GM06990 (cell line): ENCODE results near the gene SERPINA5.

ENCODE experiments used
- DNase-seq: peaks from one replicate; pipeline ENCODE4 v3.0.0-alpha.2; 2011; ENCODE audit not compliant: insufficient read length; ENCODE audit errors: extremely low read depth
- H3K27me3 ChIP-seq: replicated peaks from 2 replicates; pipeline ENCODE4 v1.6.0; 2011; ENCODE audit warnings: low read length; ENCODE audit not compliant: control insufficient read depth, insufficient read depth
- H3K36me3 ChIP-seq: 2 replicates; pipeline ENCODE4 v1.5.1; 2011; ENCODE audit warnings: low read length; ENCODE audit not compliant: control insufficient read depth, insufficient read depth
- H3K4me3 ChIP-seq: replicated peaks from 2 replicates; pipeline ENCODE4 v1.5.1; 2011; ENCODE audit warnings: low read depth, mild to moderate bottlenecking, control low read depth, low read length
- TF ChIP-seq, protein P1 (sequence below): IDR thresholded peaks from 2 replicates; pipeline ENCODE4 v1.5.1; 2011; ENCODE audit warnings: low read length, control low read depth, mild to moderate bottlenecking, inconsistent platforms; ENCODE audit not compliant: insufficient read depth, poor library complexity, severe bottlenecking

Gene SERPINA5

DNA sequence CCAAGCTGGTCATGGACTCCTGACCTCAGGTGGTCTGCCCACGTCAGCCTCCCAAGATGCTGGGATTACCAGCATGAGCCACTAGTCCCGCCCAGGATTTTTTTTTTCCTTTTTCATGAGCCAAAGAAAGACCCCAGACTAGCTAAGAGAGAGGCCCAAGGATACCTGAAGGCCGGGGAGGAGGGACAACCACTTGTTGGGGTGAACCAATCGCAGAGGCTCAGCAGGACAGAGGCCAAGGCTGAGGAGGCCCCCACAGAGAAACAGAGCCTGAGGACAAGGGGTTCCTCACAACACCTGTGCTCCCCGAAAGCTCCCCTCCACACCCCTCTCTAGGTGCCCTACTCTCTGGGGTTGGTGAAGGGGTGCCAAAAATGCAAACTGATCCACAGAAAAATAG is 30.0 kb downstream of the SERPINA5 start:
- Histone ChIP-seq H3K27me3 (no peaks in the 10 kb centered on the region; the same call in 1 of the 2 replicates), H3K36me3 (no peaks in the 10 kb centered on the region), H3K4me3 (no peak overlapping the region)
- TF ChIP-seq, protein P1, sequence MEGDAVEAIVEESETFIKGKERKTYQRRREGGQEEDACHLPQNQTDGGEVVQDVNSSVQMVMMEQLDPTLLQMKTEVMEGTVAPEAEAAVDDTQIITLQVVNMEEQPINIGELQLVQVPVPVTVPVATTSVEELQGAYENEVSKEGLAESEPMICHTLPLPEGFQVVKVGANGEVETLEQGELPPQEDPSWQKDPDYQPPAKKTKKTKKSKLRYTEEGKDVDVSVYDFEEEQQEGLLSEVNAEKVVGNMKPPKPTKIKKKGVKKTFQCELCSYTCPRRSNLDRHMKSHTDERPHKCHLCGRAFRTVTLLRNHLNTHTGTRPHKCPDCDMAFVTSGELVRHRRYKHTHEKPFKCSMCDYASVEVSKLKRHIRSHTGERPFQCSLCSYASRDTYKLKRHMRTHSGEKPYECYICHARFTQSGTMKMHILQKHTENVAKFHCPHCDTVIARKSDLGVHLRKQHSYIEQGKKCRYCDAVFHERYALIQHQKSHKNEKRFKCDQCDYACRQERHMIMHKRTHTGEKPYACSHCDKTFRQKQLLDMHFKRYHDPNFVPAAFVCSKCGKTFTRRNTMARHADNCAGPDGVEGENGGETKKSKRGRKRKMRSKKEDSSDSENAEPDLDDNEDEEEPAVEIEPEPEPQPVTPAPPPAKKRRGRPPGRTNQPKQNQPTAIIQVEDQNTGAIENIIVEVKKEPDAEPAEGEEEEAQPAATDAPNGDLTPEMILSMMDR, result no peak
- no peak for DNase-seq

DNA sequence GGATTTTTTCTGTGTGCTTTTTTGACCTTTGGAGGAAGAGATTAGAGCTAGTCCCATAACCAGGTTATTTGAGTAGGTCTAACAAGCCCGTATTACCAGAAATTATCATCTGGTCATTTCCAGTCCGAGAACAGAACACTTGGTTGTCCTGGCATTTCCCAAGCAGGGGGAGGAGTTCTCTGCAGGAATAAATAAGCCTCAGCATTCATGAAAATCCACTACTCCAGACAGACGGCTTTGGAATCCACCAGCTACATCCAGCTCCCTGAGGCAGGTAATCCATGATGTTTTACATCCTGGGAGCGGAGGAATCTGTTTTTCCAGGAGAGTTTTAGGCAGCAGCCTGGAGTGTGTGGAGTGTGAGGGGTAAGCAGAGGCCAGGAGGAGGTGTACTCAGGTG is 30.9 kb downstream of the SERPINA5 start, which contains the start of gene SERPINA3:
Gene SERPINA3 (plus strand): TSS at position 218 of the 400 bp plus-strand sequence. CDS start 2,051 bp downstream, outside the sequence.
- H3K27me3 ChIP-seq, result no peaks in the 10 kb centered on the region; the same call in 1 of the 2 replicates
- TF ChIP-seq, protein P1, result no peak
- no peak for DNase-seq
- H3K4me3 ChIP-seq, result no peak within 1 kb of the TSS
- H3K36me3 ChIP-seq, result no peaks in the 10 kb centered on the region

DNA sequence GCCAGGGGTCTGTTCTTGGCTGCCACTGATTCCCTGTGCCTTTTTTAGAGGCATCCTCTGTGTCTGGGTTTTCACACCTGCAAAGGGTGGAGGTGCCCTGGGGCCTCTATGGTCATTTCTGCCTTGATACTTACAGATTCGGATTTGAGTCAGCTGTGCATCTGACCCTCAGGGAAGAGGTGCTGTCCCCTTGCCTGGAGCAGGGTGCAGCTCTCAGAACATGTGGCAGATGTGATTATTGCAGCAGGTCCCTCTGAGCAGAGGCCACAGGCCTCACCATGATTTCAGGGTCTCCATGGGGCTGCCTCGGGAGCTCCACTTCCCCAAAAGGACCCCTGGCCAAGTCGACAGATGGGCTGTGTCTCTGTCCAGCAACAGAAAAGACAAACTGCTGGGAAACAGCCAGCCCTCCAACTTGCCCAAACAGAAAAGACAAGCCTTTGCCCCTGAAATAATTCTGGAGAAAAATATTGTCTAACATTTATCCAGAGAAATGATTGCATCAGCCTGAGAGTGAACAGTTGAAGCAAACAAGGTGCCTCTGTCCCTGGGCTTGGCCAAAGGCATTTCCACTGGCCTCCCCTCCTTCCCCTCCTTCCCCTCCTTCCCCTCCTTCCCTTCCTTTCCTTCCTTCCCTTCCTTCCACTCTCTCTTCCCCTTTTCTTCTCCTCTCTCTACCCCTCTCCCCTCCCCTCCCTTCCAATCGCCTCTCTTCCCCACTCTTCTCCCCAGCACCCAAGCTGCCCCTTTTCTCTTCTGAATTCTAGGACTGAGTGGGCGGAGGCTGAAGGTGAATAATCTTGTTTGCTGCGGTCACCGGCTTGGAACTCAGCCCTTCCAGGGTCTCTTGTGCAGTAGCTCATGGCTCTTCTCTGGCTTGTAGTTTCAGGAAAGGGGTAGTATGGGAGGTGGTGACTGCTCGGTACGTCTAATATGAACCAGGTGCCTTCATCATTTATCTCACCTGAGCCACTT is 31.6 kb downstream of the SERPINA5 start:
- no peaks in the 10 kb centered on the region; the same call in 1 of the 2 replicates for H3K27me3 ChIP-seq
- TF ChIP-seq, protein P1, result no peak
- no peaks in the 10 kb centered on the region for H3K36me3 ChIP-seq
- H3K4me3 ChIP-seq, result no peak overlapping the region
- no peak for DNase-seq

DNA sequence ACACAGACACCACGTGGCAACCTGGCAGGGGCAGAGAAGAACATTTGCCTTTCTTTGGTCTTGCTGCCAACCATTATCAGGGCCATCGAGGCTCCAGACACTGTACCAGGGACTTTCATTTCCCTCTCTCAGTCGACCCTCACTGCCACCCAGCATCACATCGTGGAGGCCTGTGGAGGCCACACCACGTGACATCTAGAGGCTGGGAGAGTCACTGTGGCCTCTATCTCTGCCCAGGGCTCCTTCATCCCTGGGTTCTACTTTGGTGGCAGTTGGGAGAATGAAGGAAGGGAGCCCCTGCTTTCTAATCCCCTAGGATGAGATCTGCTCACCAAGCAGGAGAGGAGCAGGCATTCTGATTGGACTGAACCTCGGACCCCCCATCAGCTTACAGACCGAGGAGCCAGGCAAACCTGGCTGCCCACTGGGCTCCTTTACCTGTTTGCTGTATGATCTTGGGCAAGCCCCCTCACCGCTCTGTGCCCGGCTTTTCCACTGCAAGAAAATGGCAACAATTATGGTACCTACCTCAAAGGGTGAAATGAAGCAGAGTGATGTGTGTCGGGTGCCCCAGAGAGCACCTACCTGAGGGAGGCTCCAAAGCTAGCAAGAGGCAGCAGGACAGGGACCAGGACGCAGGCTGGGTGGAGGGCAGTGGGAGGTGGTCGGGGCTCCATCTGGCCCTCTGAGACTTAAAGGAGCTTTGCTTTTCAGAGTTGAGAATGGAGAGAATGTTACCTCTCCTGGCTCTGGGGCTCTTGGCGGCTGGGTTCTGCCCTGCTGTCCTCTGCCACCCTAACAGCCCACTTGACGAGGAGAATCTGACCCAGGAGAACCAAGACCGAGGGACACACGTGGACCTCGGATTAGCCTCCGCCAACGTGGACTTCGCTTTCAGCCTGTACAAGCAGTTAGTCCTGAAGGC is 32.8 kb downstream of the SERPINA5 start:
- no peak for DNase-seq
- no peaks in the 10 kb centered on the region for H3K36me3 ChIP-seq
- TF ChIP-seq, protein P1, result no peak
- no peak overlapping the region for H3K4me3 ChIP-seq
- H3K27me3 ChIP-seq, result no peaks in the 10 kb centered on the region; the same call in 1 of the 2 replicates

DNA sequence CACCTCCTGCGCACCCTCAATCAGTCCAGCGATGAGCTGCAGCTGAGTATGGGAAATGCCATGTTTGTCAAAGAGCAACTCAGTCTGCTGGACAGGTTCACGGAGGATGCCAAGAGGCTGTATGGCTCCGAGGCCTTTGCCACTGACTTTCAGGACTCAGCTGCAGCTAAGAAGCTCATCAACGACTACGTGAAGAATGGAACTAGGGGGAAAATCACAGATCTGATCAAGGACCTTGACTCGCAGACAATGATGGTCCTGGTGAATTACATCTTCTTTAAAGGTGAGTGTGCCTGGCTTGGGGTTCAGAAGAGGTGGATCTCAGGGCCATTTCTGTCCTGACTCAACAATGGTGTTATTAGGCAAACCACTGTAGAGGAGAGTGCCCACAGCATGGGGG is 33.6 kb downstream of the SERPINA5 start:
- no peak overlapping the region for H3K4me3 ChIP-seq
- DNase-seq, result no peak
- no peaks in the 10 kb centered on the region; the same call in 1 of the 2 replicates for H3K27me3 ChIP-seq
- TF ChIP-seq, protein P1, result no peak
- H3K36me3 ChIP-seq, result no peaks in the 10 kb centered on the region
